Measurements from ENCODE around the gene CELA3B. TPM values are rescaled to one million over a fixed set of nuclear protein-coding genes. Genes with fewer than 3 reads are reported as not detected.
"Not testable (repeated sequence)": the region's sequence is repeated elsewhere in the genome, so short reads cannot be mapped to it uniquely, and the experiment has no call there.

The CELA3B gene
- total RNA-seq, 4 donors from 2014 or later: not detected

DNA sequence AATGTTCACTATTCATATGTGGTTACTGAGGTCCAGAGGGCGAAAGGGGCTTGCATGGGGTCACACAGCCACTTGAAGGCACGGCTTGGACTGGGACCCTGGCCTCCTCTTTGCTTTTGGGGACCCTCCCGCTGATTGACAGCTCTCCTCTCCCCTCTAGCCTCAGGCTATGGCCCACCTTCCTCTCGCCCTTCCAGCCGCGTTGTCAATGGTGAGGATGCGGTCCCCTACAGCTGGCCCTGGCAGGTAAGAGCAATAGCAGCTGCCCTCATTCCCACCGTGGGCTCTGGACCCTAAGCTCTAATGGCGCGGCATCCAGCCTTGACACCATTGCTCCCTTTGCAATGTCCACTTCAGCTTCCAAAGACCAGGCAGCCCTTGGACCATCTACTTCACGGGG is 1.4 kb downstream of the CELA3B start:
- peak in 1 of 2 donors; percentile 50 for DNase-seq (ENCODE audit: low spot score in 2 of 2)
- not testable (repeated sequence) for H3K36me3 ChIP-seq, H3K27me3 ChIP-seq, H3K27ac ChIP-seq, H3K9me3 ChIP-seq, H3K4me3 ChIP-seq, H3K4me1 ChIP-seq
- 95% methylated on average over 11 of the region's 11 CpGs for WGBS

- not testable (repeated sequence) for H3K4me3 ChIP-seq, H3K36me3 ChIP-seq, H3K27me3 ChIP-seq, H3K4me1 ChIP-seq, H3K27ac ChIP-seq, H3K9me3 ChIP-seq
- DNase-seq (ENCODE audit: low spot score in 2 of 2): peak in 1 of 2 donors; percentile 43
- no CpG with 5 or more reads among the region's 21 CpGs for WGBS
These were observed 3.8 kb downstream of the CELA3B start for GRCh38 chr1:21980515-21981220.

DNA sequence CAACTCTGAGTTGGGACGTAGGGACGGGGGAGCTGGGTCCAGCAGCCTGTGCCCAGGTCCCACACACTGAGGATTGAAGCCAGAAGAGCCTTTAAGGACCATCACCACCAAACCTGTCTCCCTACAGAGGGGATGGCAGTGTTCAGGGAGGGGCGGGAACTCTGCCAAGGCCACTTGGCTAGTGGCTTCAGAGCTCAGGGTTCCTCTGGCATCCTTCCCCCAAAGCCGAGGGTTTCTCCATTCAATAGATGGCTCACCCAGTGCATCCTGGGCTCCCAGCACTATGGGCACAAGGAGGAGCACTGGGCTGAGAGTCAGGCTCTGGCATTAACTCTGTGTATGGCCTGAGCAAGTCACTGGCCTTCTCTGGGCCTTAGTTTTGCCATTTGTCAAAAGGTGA is 4.4 kb downstream of the CELA3B start:
- not testable (repeated sequence) for H3K27ac ChIP-seq, H3K9me3 ChIP-seq, H3K36me3 ChIP-seq, H3K27me3 ChIP-seq, H3K4me3 ChIP-seq, H3K4me1 ChIP-seq
- 67% methylated on average over 1 of the region's 4 CpGs for WGBS
- DNase-seq (ENCODE audit: low spot score in 2 of 2): peak in 1 of 2 donors; percentile 38

- not testable (repeated sequence) for H3K4me1 ChIP-seq, H3K27ac ChIP-seq, H3K4me3 ChIP-seq, H3K9me3 ChIP-seq, H3K36me3 ChIP-seq, H3K27me3 ChIP-seq
- DNase-seq (ENCODE audit: low spot score in 2 of 2): peak in 1 of 2 donors; percentile 7
- 70% methylated on average over 6 of the region's 6 CpGs for WGBS
These were observed 5.3 kb downstream of the CELA3B start for GRCh38 chr1:21982122-21982521.

GRCh38 chr1:21983539-21983938 is 6.7 kb downstream of the CELA3B start:
- H3K9me3 ChIP-seq, H3K4me1 ChIP-seq, H3K27me3 ChIP-seq, H3K4me3 ChIP-seq, H3K27ac ChIP-seq, H3K36me3 ChIP-seq: not testable (repeated sequence)
- peak in 1 of 2 donors; percentile 20 for DNase-seq (ENCODE audit: low spot score in 2 of 2)
- 58% methylated on average over 4 of the region's 15 CpGs for WGBS

DNA sequence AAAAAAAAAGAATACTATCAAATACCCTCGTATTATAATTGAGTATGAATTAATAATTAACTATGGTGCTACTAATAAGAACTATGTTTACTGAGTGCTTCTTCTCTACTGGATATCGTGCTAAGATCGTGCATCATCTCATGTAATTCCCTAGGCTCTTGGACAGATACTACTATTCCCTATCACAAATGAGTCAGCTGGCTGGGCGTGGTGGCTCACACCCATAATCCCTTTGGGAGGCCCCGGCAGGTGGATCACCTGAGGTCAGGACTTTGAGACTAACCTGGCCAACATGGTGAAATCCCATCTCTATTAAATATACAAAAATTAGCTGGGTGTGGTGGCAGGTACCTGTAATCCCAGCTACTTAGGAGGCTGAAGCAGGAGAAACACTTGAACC is 9.1 kb downstream of the CELA3B start:
- H3K4me1 ChIP-seq; DNase-seq (ENCODE audit: low spot score in 2 of 2); H3K36me3 ChIP-seq; H3K27ac ChIP-seq; H3K27me3 ChIP-seq; H3K9me3 ChIP-seq; H3K4me3 ChIP-seq: not testable (repeated sequence)
- 0% methylated on average over 1 of the region's 5 CpGs for WGBS

GRCh38 chr1:21986386-21986785 is 9.6 kb downstream of the CELA3B start:
- not testable (repeated sequence) for H3K27ac ChIP-seq, H3K27me3 ChIP-seq, H3K9me3 ChIP-seq, H3K4me1 ChIP-seq, H3K36me3 ChIP-seq, H3K4me3 ChIP-seq
- DNase-seq (ENCODE audit: low spot score in 2 of 2): peak in 1 of 2 donors; percentile 22
- WGBS: 84% methylated on average over 9 of the region's 12 CpGs

DNA sequence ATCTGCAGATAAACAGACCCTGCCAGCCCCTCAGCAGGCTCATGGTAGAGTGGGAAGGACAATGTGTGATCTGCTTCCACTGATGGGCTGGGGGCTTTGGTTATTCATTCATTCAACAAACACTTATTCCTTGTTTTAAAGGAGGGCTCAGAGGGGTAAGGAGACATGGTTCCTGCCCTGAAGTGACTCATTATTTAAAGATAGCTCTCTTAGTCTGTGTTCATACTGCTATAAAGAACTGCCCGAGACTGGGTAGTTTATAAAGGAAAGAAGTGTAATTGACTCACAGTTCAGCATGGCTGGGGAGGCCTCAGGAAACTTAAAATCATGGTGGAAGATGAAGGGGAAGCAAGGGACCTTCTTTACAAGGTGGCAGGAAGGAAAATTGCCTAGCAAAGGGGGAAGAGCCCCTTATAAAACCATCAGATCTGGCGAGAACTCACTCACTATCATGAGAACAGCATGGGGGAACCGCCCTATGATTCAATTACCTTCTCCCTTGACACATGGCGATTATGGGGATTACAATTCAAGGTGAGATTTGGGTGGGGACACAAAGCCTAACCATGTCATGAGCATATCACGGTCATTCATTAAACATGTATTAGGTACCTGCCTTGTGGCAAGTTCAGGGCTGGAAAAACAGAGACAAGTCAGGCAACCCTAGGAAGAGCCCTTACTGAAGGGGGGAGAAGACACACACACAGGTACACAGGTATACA is 13.0 kb downstream of the CELA3B start:
- DNase-seq (ENCODE audit: low spot score in 2 of 2): peak in 1 of 2 donors; percentile 17
- 94% methylated on average over 3 of the region's 5 CpGs for WGBS
- not testable (repeated sequence) for H3K27me3 ChIP-seq, H3K36me3 ChIP-seq, H3K4me1 ChIP-seq, H3K9me3 ChIP-seq, H3K27ac ChIP-seq, H3K4me3 ChIP-seq

- H3K36me3 ChIP-seq; DNase-seq (ENCODE audit: low spot score in 2 of 2); H3K27ac ChIP-seq; H3K4me3 ChIP-seq; H3K9me3 ChIP-seq; H3K27me3 ChIP-seq; H3K4me1 ChIP-seq: not testable (repeated sequence)
- 74% methylated on average over 2 of the region's 3 CpGs for WGBS
These were observed 15.4 kb downstream of the CELA3B start for GRCh38 chr1:21992186-21992585.

GRCh38 chr1:21994716-21995115 is 17.9 kb downstream of the CELA3B start:
- H3K27ac ChIP-seq: not testable (repeated sequence)
- WGBS: 92% methylated on average over 8 of the region's 8 CpGs

GRCh38 chr1:21996663-21996970 is 19.8 kb downstream of the CELA3B start:
- 76% methylated on average over 3 of the region's 3 CpGs for WGBS
- H3K27me3 ChIP-seq; H3K4me1 ChIP-seq; H3K36me3 ChIP-seq; DNase-seq (ENCODE audit: low spot score in 2 of 2); H3K4me3 ChIP-seq; H3K27ac ChIP-seq; H3K9me3 ChIP-seq: not testable (repeated sequence)

More at GRCh38 chr1:21994716-21995115, 17.9 kb downstream of the CELA3B start:
- H3K4me1 ChIP-seq, H3K27me3 ChIP-seq, H3K36me3 ChIP-seq, H3K4me3 ChIP-seq, H3K9me3 ChIP-seq: not testable (repeated sequence)
- DNase-seq (ENCODE audit: low spot score in 2 of 2): peak in 1 of 2 donors; percentile 2

DNA sequence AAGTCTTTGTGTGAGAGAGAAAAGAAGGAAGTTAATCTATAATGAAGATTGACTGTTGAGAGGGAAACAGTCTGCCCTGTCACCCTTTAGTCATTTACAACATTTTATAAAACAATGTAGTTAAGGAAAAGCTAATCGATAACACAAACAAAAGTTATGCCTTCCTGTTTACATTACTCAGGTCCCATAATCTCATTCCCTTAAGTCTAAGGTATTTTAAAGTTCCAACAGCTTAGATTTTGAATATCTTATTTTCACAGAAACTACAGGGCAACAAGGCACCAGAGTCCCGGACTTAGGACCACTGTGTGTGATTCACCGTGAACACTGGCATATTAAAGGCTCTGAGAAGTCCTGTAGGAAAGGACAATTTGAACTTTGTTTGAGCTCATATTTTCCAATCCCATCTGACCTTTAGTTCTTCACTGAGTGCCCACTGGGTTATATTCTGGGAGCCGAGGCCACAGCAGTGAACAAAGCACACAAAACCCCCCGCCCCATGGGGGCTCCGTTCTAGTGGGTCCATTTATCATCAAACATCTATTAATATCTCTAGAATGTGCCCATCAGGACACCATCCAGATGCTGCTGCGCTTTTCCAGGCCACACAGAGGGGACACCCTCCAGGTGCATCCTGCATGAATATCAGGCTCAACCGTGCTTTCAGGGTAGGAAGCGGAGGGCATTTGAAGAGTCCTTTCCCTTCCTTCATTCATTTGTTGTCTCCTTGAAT is 21.2 kb downstream of the CELA3B start:
- H3K27me3 ChIP-seq; H3K36me3 ChIP-seq; DNase-seq (ENCODE audit: low spot score in 2 of 2); H3K4me1 ChIP-seq; H3K27ac ChIP-seq; H3K4me3 ChIP-seq; H3K9me3 ChIP-seq: not testable (repeated sequence)
- 76% methylated on average over 9 of the region's 9 CpGs for WGBS

DNA sequence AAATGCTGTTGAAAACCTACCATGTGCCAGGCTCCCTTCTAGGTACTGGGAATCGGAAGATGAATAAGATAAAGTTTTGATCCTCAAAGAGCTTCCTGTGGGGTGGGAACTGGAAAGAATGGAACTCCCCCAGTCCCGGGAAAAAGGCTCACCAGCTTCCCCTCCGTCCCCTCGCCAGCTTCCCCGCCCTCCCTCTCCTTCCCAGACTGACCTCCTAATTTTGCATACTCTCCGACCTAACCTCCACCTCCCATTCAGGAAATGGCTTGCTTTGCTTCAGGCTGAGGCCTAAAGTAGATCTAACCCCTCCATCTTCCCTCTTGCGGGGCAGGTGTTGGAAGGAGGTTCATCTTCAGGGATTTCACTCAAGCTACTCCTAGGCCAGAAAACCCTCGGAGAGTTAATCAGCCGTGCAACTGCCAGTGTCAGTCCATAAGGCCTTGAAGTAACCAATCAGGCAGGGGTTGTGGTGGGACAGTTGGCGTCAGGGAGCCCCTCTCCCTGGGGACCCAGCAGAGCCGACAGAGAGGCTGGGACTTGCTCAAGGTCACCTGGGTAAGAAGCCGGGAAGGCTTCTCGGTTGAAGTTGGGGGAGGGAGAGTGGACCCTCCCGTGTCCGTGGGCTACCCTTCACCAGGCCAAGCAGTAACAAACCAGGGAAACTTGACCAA is 21.9 kb downstream of the CELA3B start:
- 88% methylated on average over 14 of the region's 15 CpGs for WGBS
- not testable (repeated sequence) for H3K27ac ChIP-seq, H3K36me3 ChIP-seq

DNA sequence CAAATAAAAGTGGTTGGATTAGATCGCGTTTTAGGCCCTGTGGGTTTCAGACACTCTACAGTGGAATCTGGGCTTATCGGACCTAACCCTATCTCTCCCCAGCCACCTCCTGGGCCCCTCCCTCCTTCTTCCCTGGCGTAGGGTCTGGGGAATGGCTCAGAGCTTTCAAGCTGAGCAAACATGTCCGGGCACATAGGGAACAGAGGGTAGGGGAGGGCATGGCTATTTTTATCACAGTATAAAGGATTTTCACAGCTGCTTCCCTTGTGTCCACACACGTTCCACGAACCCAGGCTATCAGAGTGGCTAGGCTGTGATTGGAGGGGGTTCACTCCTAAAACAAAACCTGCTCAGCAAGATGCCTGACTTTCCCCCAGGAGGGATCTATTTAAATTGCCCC is 22.8 kb downstream of the CELA3B start:
- H3K9me3 ChIP-seq; H3K36me3 ChIP-seq; H3K4me3 ChIP-seq; H3K4me1 ChIP-seq; H3K27me3 ChIP-seq; DNase-seq (ENCODE audit: low spot score in 2 of 2); H3K27ac ChIP-seq: not testable (repeated sequence)
- 35% methylated on average over 7 of the region's 7 CpGs for WGBS

More for the DNA sequence above, 21.9 kb downstream of the CELA3B start:
- not testable (repeated sequence) for H3K27me3 ChIP-seq; H3K4me1 ChIP-seq; H3K9me3 ChIP-seq; H3K4me3 ChIP-seq; DNase-seq (ENCODE audit: low spot score in 2 of 2)

All from suprapubic skin (tissue), 4 donors.